Suprapubic skin (tissue), 4 donors: ENCODE results near the gene FRK. TPM values are rescaled to one million over a fixed set of nuclear protein-coding genes. Genes with fewer than 3 reads are reported as not detected.

ENCODE experiments used
- DNase-seq, 2 donors: peaks; one replicate each; pipeline ENCODE4 v3.0.0-alpha.2; 2019; ENCODE audit warnings: low spot score in 2 of 2
- H3K27ac ChIP-seq: fragments of 200-600 bp; sonication (generic); one replicate; pipeline ENCODE4 v1.5.1; 2019
- H3K27me3 ChIP-seq: fragments of 200-600 bp; sonication (generic); one replicate; pipeline ENCODE4 v1.5.1; 2019
- H3K36me3 ChIP-seq: fragments of 200-600 bp; sonication (generic); one replicate; pipeline ENCODE4 v1.5.1; 2019
- H3K4me1 ChIP-seq: fragments of 200-600 bp; sonication (generic); one replicate; pipeline ENCODE4 v1.5.1; 2019
- H3K4me3 ChIP-seq: fragments of 200-600 bp; sonication (generic); one replicate; pipeline ENCODE4 v1.5.1; 2019; ENCODE audit warnings: mild to moderate bottlenecking
- H3K9me3 ChIP-seq: fragments of 200-600 bp; sonication (generic); one replicate; pipeline ENCODE4 v1.5.1; 2019
- EP300 ChIP-seq: sonication (generic); formaldehyde crosslinking; IDR thresholded peaks from one replicate; pipeline ENCODE4 v1.6.1; 2017; ENCODE audit warnings: antibody characterized with exemption
- POLR2A ChIP-seq, 2 donors: fragments of 450-650 bp; IDR thresholded peaks; one replicate each; pipeline ENCODE4 v1.6.1; 2017; ENCODE audit warnings: antibody characterized with exemption in 2 of 2, mild to moderate bottlenecking in 2 of 2, moderate library complexity in 2 of 2
- POLR2AphosphoS5 ChIP-seq, 3 donors: sonication (generic); formaldehyde crosslinking; IDR thresholded peaks; one replicate each; pipeline ENCODE4 v1.6.1; 2017; ENCODE audit warnings: antibody characterized with exemption in 3 of 3
- WGBS: methylation state at CpG from one replicate; pipeline ENCODE4 v1.1.5; 2018; 5-methylcytosine and 5-hydroxymethylcytosine counted together
- total RNA-seq, 4 donors: library from RNA; depleted of rRNA; stranded (reverse); fragments of >200 nt; gene quantifications; one replicate each; pipeline ENCODE4 v1.1.0, GENCODE V29; 2016
- TF ChIP-seq, protein P1 (sequence below), 2 donors: fragments of 200-600 bp in 1 of 2; fragments of 450-650 bp in 1 of 2; sonication (generic) in 1 of 2; IDR thresholded peaks; one replicate each; pipeline ENCODE4 v1.5.1; 2016 to 2019; ENCODE audit warnings: antibody characterized with exemption in 2 of 2, mild to moderate bottlenecking in 1 of 2, moderate library complexity in 1 of 2

The FRK gene, protein sequence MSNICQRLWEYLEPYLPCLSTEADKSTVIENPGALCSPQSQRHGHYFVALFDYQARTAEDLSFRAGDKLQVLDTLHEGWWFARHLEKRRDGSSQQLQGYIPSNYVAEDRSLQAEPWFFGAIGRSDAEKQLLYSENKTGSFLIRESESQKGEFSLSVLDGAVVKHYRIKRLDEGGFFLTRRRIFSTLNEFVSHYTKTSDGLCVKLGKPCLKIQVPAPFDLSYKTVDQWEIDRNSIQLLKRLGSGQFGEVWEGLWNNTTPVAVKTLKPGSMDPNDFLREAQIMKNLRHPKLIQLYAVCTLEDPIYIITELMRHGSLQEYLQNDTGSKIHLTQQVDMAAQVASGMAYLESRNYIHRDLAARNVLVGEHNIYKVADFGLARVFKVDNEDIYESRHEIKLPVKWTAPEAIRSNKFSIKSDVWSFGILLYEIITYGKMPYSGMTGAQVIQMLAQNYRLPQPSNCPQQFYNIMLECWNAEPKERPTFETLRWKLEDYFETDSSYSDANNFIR
- total RNA-seq = 1 to 10 TPM; 1.6 to 3.6 (median 3.0) TPM

DNA sequence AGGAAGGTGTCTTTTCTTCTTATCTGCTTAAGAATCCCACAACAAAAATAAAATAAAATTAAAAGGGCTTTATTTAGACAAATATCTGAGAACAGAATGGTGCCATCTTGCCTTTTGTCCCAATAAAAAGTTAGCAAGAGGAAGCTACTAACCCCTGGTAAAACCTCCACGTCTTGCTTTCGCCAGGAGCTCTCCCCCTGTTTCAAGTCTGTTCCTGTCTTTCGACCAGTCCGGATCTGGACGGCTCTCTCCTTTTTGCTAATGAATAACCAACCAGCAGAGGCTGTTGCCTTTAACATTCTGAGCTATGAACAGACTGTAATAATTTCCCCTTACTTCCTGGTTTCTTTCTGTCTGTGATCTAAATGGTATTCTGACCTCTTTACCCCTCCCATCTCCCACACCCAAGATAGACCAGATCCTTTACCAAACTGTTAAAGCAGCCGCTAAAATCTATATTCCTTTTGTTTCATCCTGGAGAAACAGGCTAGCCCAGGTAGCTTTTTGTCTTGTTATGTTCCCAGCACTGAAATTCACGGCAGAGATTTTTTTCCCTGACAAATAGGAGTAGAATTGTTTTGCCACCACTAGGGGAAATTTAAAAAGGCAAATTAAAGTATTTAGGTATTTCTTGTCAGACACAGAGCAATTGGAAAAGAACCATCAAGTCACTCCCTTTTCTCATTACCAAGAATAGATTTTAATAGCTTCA, at the start of gene FRK:
FRK (minus strand) TSS at position 320 of the 712 bp plus-strand sequence. CDS start 580 bp downstream, outside the sequence.
- TF ChIP-seq POLR2A (IDR thresholded peaks at IDR 0.05) = no peak
- TF ChIP-seq, protein P1, sequence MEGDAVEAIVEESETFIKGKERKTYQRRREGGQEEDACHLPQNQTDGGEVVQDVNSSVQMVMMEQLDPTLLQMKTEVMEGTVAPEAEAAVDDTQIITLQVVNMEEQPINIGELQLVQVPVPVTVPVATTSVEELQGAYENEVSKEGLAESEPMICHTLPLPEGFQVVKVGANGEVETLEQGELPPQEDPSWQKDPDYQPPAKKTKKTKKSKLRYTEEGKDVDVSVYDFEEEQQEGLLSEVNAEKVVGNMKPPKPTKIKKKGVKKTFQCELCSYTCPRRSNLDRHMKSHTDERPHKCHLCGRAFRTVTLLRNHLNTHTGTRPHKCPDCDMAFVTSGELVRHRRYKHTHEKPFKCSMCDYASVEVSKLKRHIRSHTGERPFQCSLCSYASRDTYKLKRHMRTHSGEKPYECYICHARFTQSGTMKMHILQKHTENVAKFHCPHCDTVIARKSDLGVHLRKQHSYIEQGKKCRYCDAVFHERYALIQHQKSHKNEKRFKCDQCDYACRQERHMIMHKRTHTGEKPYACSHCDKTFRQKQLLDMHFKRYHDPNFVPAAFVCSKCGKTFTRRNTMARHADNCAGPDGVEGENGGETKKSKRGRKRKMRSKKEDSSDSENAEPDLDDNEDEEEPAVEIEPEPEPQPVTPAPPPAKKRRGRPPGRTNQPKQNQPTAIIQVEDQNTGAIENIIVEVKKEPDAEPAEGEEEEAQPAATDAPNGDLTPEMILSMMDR (IDR thresholded peaks at IDR 0.05) = peak; percentile 7 to 23
- H3K27ac ChIP-seq = peak within 1 kb of the TSS; percentile 74
- H3K4me1 ChIP-seq = peaks cover 22% of the 10 kb centered on the region
- no peak for DNase-seq
- no peaks in the 10 kb centered on the region for H3K9me3 ChIP-seq
- H3K27me3 ChIP-seq = no peaks in the 10 kb centered on the region
- 25% methylated on average over 7 of the region's 7 CpGs for WGBS
- no peaks in the 10 kb centered on the region for H3K36me3 ChIP-seq
- H3K4me3 ChIP-seq = peak within 1 kb of the TSS; percentile 43

DNA sequence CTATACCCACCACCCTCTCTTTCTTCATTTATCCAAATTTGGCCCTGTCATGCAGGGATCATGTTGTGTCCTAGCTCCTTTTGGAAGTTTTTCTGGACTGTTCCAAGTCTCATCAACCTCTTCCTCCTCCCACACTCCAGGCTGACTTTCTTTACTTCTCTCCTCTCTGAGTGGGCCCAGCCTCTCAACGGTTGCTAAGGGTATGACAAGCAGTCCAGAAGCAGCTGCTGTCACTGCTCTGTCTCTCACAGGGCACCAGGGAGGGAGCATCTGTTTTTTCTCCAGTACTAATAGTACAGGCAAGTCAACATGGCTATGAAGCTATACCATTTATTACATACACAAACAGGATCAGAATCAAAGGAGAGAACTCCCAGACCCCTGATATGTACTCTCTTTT, 48.1 kb upstream of the FRK start:
- H3K4me1 ChIP-seq = peaks cover 15% of the 10 kb centered on the region
- DNase-seq = no peak
- TF ChIP-seq EP300 (no peak), POLR2A (IDR thresholded peaks at IDR 0.05) (no peak), POLR2AphosphoS5 (IDR thresholded peaks at IDR 0.05) (no peak)
- TF ChIP-seq, protein P1 (IDR thresholded peaks at IDR 0.05) = no peak
- 73% methylated on average over 1 of the region's 1 CpG for WGBS
- H3K27me3 ChIP-seq = no peaks in the 10 kb centered on the region
- no peak overlapping the region for H3K27ac ChIP-seq
- H3K9me3 ChIP-seq = no peaks in the 10 kb centered on the region
- H3K36me3 ChIP-seq = peaks cover 30% of the 10 kb centered on the region
- no peak overlapping the region for H3K4me3 ChIP-seq

DNA sequence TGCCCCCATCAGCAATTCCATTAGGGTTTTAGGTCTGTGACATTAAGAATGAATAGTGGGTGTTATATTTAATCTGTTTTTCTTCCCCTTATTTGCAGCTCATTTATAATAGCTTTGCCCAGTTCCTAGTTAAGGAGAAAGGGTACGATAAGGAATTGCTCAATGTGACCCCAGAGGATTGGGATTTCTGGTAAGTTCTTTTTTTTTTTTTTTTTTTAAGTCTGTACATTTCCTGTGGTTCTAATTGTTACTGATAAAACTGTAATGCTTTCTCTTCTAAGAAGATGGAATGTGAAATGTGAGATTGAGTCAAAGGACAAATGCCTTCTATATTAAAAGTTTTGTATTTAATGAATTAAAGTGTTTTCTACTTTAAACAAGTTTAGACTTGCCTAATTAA, 45.5 kb upstream of the FRK start:
- H3K36me3 ChIP-seq = peaks cover 17% of the 10 kb centered on the region
- no peak for DNase-seq
- H3K27me3 ChIP-seq = no peaks in the 10 kb centered on the region
- no peak overlapping the region for H3K4me3 ChIP-seq
- H3K9me3 ChIP-seq = no peaks in the 10 kb centered on the region
- peaks cover 35% of the 10 kb centered on the region for H3K4me1 ChIP-seq
- no peak overlapping the region for H3K27ac ChIP-seq
- TF ChIP-seq POLR2A (IDR thresholded peaks at IDR 0.05) (no peak), POLR2AphosphoS5 (IDR thresholded peaks at IDR 0.05) (no peak), EP300 (no peak)
- TF ChIP-seq, protein P1 (IDR thresholded peaks at IDR 0.05) = no peak
- WGBS = 25% methylated on average over 1 of the region's 1 CpG

DNA sequence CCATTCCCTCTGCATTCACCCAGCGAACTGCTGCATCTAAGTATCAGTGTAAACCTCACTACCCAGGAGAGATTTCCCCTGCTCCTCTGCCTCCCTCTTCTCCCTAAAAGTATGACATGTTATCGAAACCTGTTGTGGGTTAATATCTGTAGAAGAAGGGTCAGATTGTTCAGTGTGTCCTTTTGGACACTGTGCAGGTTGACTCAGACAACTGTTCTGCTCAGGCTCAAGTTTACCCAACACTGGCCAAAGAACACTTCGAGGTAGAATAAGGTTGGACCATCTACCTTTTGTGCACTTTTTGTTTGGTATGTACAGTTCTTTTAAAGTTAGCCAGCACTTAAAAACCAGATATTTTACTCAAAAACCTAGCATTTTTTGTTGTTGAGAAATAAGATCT, 44.6 kb upstream of the FRK start:
- no peaks in the 10 kb centered on the region for H3K9me3 ChIP-seq
- peaks cover 35% of the 10 kb centered on the region for H3K4me1 ChIP-seq
- WGBS = 95% methylated on average over 3 of the region's 3 CpGs
- no peak overlapping the region for H3K27ac ChIP-seq
- TF ChIP-seq POLR2A (IDR thresholded peaks at IDR 0.05) = no peak
- no peak for TF ChIP-seq POLR2AphosphoS5 (IDR thresholded peaks at IDR 0.05)
- TF ChIP-seq, protein P1 (IDR thresholded peaks at IDR 0.05) = no peak
- TF ChIP-seq EP300 = no peak
- no peak for DNase-seq
- H3K4me3 ChIP-seq = no peak overlapping the region
- H3K36me3 ChIP-seq = peaks cover 9% of the 10 kb centered on the region
- no peaks in the 10 kb centered on the region for H3K27me3 ChIP-seq

DNA sequence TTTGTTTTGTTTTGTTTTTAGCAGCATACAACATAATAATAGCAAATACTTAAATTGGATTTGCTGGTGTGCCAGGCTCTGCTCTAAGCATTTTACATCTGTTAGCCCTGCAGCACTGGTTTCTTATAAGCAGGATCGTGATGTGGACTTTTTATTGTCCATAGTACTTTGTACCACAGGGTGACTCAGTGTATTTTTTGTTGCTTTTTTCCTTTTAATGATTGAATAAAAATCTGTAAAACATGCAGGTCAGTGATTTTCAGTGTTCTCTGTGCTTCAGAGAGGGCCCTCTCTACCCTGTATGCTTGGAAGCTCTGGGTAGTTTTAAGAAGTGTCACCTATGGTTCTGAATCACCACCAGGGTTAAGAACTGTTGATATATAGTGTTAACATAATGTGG, 43.9 kb upstream of the FRK start:
- H3K9me3 ChIP-seq = no peaks in the 10 kb centered on the region
- H3K27me3 ChIP-seq = no peaks in the 10 kb centered on the region
- DNase-seq = no peak
- peaks cover 41% of the 10 kb centered on the region for H3K4me1 ChIP-seq
- no peak overlapping the region for H3K4me3 ChIP-seq
- H3K36me3 ChIP-seq = peaks cover 7% of the 10 kb centered on the region
- WGBS = 93% methylated on average over 1 of the region's 1 CpG
- H3K27ac ChIP-seq = no peak overlapping the region
- TF ChIP-seq POLR2A (IDR thresholded peaks at IDR 0.05) (no peak), EP300 (no peak), POLR2AphosphoS5 (IDR thresholded peaks at IDR 0.05) (no peak)
- TF ChIP-seq, protein P1 (IDR thresholded peaks at IDR 0.05) = no peak
